Activated T-helper 9 cell treated with anti-CD3 and anti-CD28 coated beads, Interleukin-2, amount 50 U/mL, for 16 hours (primary cell): ENCODE measurements around the gene IQCK.

Source experiments
- DNase-seq: peaks from one replicate; pipeline ENCODE4 v3.0.0-alpha.2; 2020; ENCODE audit warnings: low read depth

Gene IQCK

DNA sequence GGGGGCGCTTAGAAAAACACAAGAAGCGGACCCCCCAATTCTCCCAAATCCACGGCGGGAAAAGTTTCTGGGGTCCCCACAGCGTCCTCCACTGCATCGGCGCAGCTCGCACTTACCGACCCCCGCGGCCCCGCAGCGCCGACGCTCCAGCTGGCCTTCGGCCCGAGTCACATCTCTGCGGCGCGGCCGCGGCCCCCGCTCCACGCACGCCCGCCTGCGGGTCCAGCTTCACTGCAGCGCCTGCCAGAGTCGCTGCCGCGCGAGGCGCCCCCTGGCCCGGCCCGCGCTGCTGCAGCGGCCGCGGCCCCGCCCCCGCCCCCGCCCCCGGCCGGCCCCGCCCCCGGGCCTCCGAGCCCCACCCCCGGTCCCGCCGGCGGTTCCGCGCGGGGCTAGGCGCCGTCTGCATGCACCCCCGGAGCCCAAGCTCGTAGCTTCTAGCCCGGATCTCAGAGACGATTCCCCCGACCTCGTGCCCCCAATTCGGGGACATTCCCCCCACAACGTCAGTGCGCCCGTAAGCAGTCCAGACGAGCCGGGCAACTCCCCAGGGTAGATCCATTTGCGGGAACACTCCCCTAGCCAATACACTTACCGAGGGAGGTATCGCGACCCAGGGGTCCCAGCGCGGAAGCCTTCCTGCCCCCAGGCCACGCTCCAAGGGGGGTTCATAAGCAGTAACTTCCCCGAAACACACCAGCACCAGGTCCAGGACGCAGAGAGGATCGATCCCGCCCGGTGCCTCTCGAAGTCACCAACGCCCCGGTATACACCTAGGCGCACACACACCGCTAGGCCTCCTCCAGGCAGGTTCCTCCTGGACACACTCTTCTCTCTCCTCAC, 166.8 kb downstream of the IQCK start, which contains the start of gene GPRC5B:
Gene GPRC5B (minus strand): TSS at position 238 of the 840 bp plus-strand sequence. CDS start 12,003 bp downstream, outside the sequence.
- peak; percentile 21 for DNase-seq

DNA sequence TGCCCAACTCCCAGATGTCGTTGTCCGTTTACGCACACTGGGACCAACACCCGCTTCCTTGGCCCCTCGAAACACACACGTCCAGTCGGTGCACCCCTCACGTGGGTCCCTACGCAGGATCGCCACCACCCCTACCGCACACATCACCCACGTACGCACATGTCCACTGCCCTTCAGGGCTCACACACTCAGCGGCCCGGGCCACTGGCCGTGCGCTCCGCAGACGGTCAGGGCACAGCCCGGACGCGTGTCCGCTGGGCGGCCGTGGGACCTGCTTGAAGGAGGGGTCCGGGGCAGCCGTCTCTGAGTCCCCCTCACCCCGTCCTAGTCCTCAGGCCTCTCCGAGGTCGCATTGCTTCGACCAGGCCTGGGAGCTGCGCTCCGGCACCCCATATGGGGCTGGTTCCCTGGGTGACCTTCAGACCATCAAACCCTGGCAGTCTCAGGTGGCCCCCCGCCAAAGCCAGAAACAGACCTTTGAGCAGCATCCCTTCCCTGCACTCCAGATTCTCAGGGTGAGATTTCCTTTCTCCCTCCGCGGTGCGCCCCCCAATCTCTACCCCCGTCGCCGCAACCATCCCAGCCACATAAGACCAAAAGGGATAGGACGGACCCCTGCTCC, 167.5 kb downstream of the IQCK start:
- no peak for DNase-seq

DNA sequence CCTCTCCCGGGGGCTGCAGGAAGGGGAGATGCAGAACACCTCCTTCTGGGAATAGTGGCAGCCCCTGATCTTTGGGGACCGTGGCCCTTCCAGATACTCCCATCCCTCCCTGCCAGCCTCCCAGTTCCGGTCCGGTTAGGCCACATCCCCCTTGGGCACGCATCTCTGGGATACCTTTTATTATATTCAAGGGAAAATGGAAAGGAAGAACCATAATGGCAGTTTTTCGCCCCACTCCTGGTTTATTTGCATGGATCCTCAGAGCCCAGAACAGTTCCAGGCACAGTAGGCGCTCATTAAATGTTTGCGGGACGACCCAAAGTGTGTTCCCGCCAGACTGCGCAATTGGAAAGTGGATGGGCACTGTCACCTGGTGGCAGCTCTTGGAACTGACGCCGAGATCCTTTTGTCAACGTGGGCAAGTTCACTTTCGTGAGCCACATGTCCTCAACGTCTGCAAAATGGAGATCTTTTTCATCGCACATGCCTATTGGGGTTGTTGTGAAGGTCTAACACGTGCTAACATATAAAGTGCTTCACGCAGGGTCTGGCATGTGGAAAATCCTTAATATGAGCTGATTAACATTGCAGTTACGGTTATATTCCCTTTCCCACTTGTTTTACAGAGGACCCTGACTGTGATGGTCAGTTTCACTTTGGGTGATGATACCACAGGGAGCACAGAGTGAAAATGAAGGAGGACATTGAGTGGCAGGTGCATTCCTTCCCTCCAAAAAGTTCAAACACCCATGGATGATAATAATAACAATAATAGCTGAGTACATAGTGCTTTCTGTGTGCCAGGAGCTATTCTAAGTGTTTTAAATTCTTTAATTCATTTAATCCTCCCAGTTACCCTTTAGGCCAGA, 168.2 kb downstream of the IQCK start:
- peak; percentile 65 for DNase-seq

DNA sequence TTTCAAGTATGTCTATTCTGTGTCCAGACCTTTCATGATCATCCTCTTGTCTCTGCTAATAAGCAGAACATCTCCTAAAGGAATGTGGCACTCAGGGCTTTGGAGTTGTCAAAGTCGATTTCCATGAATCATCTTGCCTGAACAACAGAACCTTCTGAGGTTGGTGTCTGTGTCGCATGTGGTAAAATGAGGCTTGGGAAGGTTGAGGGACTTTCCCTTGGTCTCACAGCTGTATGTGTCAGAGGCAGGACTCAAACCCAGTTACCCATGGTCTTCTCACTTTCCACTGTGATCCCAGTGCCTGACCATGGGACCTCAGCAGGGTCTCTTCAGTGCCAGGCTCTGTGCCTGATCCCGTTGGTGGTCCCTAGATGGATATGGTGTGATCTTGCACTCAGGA, 170.8 kb downstream of the IQCK start:
- DNase-seq = no peak

DNA sequence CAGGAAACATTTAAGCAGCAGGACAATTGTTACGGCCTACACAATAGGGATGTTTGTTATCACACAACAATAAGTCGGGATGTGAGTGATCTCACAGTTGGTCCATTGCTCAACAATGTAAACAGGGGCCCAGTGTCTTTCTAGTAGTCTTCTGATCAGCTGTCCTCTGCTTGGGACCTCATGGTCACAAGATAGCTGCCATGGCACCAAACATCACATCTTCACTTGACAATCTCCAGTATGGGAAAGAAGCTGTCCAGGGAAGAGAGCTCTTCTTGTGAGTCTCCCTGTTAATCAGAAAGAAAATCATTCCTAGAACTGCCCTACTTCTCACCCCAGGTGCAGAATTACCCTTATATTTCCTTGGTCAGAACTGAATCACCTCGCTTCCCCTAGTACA, 172.8 kb downstream of the IQCK start:
- DNase-seq = no peak

DNA sequence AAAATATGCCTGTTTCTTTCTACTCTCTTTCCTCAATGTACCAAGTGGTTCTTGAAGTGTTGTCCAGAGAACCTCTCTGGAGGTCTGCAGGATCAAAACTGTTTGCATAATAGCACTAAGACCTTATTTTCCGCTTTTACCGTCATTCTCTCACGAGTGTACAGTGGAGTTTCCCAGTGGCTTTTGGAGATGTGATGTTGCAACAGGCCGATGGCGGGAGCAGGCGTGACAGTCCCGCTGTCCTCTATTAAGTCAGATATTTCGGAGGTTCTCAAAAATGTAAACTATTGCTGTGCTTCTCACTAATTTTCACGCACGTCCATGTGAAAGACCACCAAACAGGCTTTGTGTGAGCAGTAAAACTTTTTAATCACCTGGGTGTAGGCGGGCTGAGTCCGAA, 174.8 kb downstream of the IQCK start:
- DNase-seq = no peak

DNA sequence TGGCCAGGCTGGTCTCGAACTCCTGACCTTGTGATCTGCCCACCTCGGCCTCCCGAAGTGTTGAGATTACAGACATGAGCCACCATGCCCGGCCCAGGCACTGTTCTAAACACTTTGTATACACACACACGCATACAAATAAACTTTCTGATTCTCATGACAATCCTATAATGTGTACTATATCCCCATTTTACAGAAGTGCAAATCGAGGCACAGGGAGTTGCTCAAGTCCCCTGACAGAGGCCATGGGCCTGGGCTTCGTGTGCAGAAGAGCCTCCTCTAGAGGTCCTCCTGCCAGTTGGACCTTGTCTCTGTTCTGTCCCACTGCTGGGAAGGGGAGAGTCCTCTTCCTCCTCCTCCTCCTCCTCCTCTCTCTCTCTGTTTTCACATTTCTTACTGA, 176.5 kb downstream of the IQCK start:
- no peak for DNase-seq

DNA sequence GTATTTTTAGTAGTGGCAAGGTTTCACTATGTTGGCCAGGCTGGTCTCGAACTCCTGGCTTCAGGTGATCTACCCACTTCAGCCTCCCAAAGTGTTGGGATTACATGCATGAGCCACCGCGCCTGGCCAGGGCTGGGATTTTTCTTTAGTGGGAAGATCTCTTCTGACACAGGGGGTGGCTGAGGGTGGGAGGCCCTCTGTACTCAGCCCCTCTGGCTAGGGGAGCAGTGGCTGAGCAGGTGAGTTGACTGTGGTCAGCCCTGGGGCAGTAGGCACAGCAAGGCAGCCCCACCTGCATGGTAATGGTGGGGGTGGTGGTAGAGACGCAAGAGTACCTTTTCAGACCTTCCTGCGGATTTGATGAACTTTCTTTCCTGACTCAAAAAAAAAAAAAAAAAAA, 178.9 kb downstream of the IQCK start:
- DNase-seq = no peak

DNA sequence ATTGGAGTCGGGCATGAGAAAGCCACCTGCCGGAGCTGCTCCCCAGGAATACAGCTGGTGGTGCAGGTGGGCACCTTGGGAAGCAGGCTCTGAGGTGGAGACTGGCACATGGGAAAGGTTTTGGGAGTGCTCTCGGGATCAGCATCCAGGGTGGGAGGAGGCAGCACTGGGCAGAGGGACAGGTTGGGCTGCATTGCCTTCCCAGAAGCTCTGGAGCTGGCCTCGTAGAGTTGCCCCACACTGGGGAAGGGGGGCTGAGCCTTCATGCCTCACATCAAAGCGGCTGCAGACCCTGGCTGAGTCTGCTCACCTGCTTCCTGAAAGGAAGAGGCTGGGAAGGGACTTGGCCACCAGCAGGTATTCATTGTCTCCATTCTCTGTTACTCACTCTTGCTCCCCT, 180.1 kb downstream of the IQCK start:
- no peak for DNase-seq

DNA sequence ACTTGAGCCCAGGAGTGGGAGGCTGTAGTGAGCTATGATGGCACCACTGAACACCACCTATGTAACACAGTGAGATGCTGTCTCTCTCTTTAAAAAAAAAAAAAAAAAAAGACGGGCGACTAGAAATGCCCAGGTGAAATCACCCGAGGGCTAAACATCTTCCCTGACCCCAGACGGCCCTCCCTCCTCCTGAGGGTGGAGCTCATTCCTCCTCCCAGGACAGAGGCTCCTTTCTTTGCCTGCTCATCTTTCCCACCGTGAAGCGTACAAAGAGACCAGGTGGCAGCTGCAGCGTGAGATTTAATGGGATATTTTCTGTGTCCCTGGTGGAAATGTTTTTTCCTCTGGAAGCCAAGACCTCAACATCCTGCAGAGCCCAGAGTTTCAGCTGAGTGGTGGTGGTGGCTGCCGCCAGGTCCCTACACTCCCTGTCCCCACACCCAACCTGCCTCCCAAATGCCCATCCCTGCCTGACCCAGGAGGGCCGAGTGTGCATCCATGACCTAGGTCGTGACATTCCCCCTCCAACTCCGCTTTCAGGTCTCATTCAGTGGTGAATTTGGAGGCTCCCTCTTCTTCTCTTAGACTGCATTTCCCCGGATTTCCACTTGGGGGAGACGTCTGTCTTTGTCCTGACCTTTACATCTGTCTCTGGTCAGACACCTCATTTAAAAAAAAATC, 181.0 kb downstream of the IQCK start:
- DNase-seq = no peak

DNA sequence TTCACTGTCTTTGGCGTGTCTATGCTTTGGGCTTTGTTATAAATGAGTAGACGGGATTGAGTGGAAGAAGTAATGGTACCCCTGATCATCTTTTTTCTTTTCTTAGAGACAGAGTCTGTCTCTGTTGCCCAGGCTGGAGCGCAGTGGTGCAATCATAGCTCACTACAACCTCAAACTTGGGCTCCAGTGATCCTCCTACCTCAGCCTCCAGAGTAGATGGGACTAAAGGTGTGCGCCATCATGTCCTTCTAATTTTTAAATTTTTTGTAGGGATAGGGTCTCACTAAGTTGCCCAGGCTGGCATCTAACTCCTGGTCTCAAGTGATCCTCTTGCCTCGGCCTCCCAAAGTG, 181.5 kb downstream of the IQCK start:
- no peak for DNase-seq

DNA sequence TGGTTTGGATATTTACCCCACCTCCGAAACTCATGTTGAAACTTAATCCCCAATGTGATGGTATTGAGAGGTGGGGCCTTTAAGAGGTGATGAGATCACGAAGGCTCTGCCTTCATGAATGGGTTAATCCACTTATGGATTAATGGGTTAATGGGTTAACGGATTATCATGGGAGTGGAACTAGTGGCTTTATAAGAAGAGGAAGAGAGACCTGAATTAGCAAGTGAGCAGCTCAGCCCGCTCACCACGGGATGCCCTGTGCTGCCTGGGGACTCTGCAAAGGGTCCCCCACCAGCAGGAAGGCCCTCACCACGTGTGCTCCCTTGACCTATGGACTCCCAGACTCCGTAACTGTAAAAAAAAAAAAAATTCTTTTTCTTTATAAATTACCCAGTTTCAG, 183.1 kb downstream of the IQCK start:
- DNase-seq = no peak

DNA sequence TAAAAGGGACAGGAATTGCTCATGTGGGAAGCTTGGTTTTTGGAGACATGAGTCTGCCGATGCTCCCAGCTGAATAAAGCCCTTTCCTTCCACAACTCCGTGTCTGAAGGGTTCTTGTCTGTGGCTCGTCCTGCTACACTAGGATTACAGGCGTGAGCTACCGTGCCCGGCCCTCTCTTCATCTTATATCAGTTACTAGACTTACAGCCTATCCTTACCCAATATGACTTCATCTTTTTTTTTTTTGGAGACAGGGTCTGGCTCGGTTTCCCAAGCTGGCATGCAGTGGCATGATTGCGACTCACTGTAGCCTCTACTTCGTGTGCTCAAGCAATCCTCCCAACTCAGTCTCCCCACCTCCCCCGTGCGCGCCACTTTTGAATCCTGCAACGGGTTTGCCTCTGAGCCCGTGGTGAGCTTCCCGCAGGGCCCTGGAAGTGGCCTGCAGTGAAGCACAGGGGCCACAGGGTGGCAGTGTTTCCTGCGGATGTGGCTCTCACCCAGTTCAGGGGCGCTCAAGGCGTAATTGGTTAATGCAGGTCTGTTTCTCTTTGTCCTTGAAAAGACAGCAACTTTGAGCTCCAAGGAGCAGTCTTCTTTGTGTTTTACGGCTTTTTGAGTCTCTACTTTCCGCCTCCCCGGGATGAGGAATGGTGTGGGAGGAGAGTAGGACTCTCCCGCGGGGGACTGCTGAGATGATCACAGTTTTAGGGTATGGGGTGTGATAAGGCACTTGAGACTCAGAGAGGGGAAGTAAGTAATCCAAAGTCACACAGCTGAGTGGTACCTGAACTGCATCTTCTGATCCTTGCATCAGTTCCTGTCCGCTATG, 189.3 kb downstream of the IQCK start:
- peak; percentile 52 for DNase-seq
